ENCODE measurements around the gene SPATA20. TPM values are rescaled to one million over a fixed set of nuclear protein-coding genes. Genes with fewer than 3 reads are reported as not detected.

The SPATA20 gene
- total RNA-seq, 2 donors from 2014 or later = 65.6 to 75.2 TPM

- 25 to 26% methylated on average over 9 to 18 of the region's 18 CpGs for WGBS, 2 donors
These were observed 11.6 kb downstream of the SPATA20 start for GRCh38 chr17:50558581-50558940.

GRCh38 chr17:50558941-50559614 lies 12.1 kb downstream of the SPATA20 start:
- intact Hi-C loops (cut with DNase I) = loop anchor here (10.0 kb wide), 1 partner anchor 286 kb away; no protein-coding TSS in a partner anchor
- ATAC-seq (no peak), DNase-seq (no peak)
- peaks cover 0 to 23% of the 10 kb centered on the region in 2 donors for H3K27me3 ChIP-seq
- no peak overlapping the region for H3K4me3 ChIP-seq
- no peak for TF ChIP-seq POLR2A (IDR thresholded peaks at IDR 0.05)
- no peak for TF ChIP-seq CTCF (IDR thresholded peaks at IDR 0.05)
- H3K27ac ChIP-seq = no peak overlapping the region
- peaks cover 29% of the 10 kb centered on the region for H3K4me1 ChIP-seq
- no peaks in the 10 kb centered on the region for H3K36me3 ChIP-seq (replicated peaks in 1 of 2; ENCODE audit: insufficient read depth in 1 of 2, low read depth in 2 of 2)
- WGBS, 2 donors = 2 to 10% methylated on average over 26 to 54 of the region's 55 CpGs
- no peaks in the 10 kb centered on the region for H3K9me3 ChIP-seq

More at GRCh38 chr17:50558581-50558940, 11.6 kb downstream of the SPATA20 start:
- TF ChIP-seq POLR2A (IDR thresholded peaks at IDR 0.05) (no peak), CTCF (IDR thresholded peaks at IDR 0.05) (no peak)
- ATAC-seq (no peak), DNase-seq (no peak)
- H3K27me3 ChIP-seq = peaks cover 0 to 23% of the 10 kb centered on the region in 2 donors
- H3K36me3 ChIP-seq (replicated peaks in 1 of 2; ENCODE audit: insufficient read depth in 1 of 2, low read depth in 2 of 2) = no peaks in the 10 kb centered on the region
- intact Hi-C loops (cut with DNase I) = loop anchor here (10.0 kb wide), 1 partner anchor 286 kb away; no protein-coding TSS in a partner anchor
- H3K4me3 ChIP-seq = no peak overlapping the region
- no peaks in the 10 kb centered on the region for H3K9me3 ChIP-seq
- no peak overlapping the region for H3K27ac ChIP-seq
- H3K4me1 ChIP-seq = peaks cover 29% of the 10 kb centered on the region

GRCh38 chr17:50559674-50560184 lies 12.8 kb downstream of the SPATA20 start:
- DNase-seq (peak; percentile 40 to 58 (median 54)), ATAC-seq (peak; percentile 30)
- Histone ChIP-seq H3K4me3 (no peak overlapping the region), H3K27me3 (peaks cover 0 to 23% of the 10 kb centered on the region in 2 donors), H3K27ac (no peak overlapping the region), H3K9me3 (no peaks in the 10 kb centered on the region), H3K36me3 (replicated peaks in 1 of 2; ENCODE audit: insufficient read depth in 1 of 2, low read depth in 2 of 2) (no peaks in the 10 kb centered on the region), H3K4me1 (peaks cover 29% of the 10 kb centered on the region)
- 1 to 12% methylated on average over 6 to 27 of the region's 27 CpGs for WGBS, 2 donors
- TF ChIP-seq CTCF (IDR thresholded peaks at IDR 0.05) (no peak), POLR2A (IDR thresholded peaks at IDR 0.05) (no peak)
- intact Hi-C loops (cut with DNase I) = loop anchor here (10.0 kb wide), 1 partner anchor 285 kb away; no protein-coding TSS in a partner anchor

- intact Hi-C loops (cut with DNase I) = no loop called here
- Histone ChIP-seq H3K27me3 (peaks cover 0 to 23% of the 10 kb centered on the region in 2 donors), H3K4me3 (no peak within 1 kb of the TSS), H3K36me3 (replicated peaks in 1 of 2; ENCODE audit: insufficient read depth in 1 of 2, low read depth in 2 of 2) (no peaks in the 10 kb centered on the region), H3K27ac (no peak within 1 kb of the TSS), H3K4me1 (peaks cover 29% of the 10 kb centered on the region), H3K9me3 (no peaks in the 10 kb centered on the region)
- ATAC-seq (peak; percentile 91), DNase-seq (peak; percentile 84 to 87 (median 86))
- WGBS, 2 donors = 1 to 6% methylated on average over 13 to 56 of the region's 56 CpGs
- TF ChIP-seq CTCF (IDR thresholded peaks at IDR 0.05) (no peak), POLR2A (IDR thresholded peaks at IDR 0.05) (no peak)
These were observed 13.3 kb downstream of the SPATA20 start, which contains the start of gene CACNA1G for GRCh38 chr17:50560185-50560824. TSS of gene CACNA1G (plus strand) at chr17:50560715. CDS start at chr17:50561460, 745 bp downstream.
